ENCODE data around the gene CAPZB. TPM values are rescaled to one million over a fixed set of nuclear protein-coding genes. Genes with fewer than 3 reads are reported as not detected.

CAPZB gene
- total and polyA plus RNA-seq, 2 of the 4 experiments (the other 2 are of a cell fraction), result 216 to 304 TPM

DNA sequence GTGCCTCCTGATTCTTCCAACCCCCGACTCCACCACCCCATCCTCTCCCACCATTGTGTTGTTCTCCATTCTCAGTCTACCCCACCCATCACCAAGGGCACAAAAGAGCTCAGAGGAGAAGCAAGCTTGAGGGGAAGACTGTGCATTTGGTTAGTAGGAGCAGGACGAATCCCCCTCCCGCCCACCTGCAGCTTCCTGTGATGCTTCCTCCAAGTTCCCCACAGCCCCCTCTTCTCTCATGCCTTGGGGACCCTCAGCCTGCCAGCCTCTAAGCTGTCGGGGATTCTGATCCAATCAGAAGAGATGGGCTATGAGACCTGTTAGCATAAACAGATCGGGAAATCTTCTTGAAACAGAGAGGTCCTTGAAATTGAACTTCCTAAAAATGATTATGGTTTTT is 22.2 kb upstream of the CAPZB start:
- H3K23ac ChIP-seq (ENCODE audit: low read depth, low read length), result no peak overlapping the region
- no peaks in the 10 kb centered on the region for H3K9me3 ChIP-seq (ENCODE audit: control insufficient read depth, insufficient read depth, low read length)
- no peak overlapping the region for H3K27ac ChIP-seq (ENCODE audit: insufficient read depth, low read length)
- H3K4me3 ChIP-seq (ENCODE audit: insufficient read depth, low read depth, low read length), result no peak overlapping the region
- H4K5ac ChIP-seq (ENCODE audit: low read depth, low read length), result no peak overlapping the region
- ATAC-seq (ENCODE audit: low read depth) (no peak), DNase-seq (no peak)
- TF ChIP-seq CHD1 (IDR thresholded peaks at IDR 0.05; ENCODE audit: low read depth, low read length), result no peak
- TF ChIP-seq, protein P1, sequence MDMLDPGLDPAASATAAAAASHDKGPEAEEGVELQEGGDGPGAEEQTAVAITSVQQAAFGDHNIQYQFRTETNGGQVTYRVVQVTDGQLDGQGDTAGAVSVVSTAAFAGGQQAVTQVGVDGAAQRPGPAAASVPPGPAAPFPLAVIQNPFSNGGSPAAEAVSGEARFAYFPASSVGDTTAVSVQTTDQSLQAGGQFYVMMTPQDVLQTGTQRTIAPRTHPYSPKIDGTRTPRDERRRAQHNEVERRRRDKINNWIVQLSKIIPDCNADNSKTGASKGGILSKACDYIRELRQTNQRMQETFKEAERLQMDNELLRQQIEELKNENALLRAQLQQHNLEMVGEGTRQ (IDR thresholded peaks at IDR 0.05; ENCODE audit: low read depth, low read length), result no peak
- no peak for TF ChIP-seq MXI1 (IDR thresholded peaks at IDR 0.05; ENCODE audit: borderline replicate concordance, low read depth, low read length)
- TF ChIP-seq MAZ (IDR thresholded peaks at IDR 0.05; ENCODE audit: borderline replicate concordance, low read depth, low read length), result no peak
- TF ChIP-seq CEBPB (IDR thresholded peaks at IDR 0.05; ENCODE audit: low read depth, low read length), result no peak
- TF ChIP-seq RCOR1 (IDR thresholded peaks at IDR 0.05; ENCODE audit: insufficient replicate concordance, low read length), result no peak
- no peak for TF ChIP-seq SMC3 (IDR thresholded peaks at IDR 0.05; ENCODE audit: low read depth, low read length)
- BruUV-seq (replicated peaks), result no TSS peak
- in situ Hi-C loops (cut with MboI; ENCODE audit: low sequenced_read_pairs), result no loop called here
- H3K14ac ChIP-seq (replicated peaks; ENCODE audit: low read depth, low read length), result no peak overlapping the region
- ChIA-PET POLR2A (ENCODE audit: unreplicated experiment) (no interaction called here), CTCF (no interaction called here)
- no peak overlapping the region for H4K8ac ChIP-seq (ENCODE audit: low read depth in 2 of 2, low read length in 2 of 2)
- dilution Hi-C loops (cut with HindIII; ENCODE audit: low sequenced_read_pairs, unreplicated experiment), result no loop called here
- H2BK20ac ChIP-seq (ENCODE audit: low read depth, low read length), result no peak overlapping the region
- H3K9me1 ChIP-seq (ENCODE audit: insufficient read depth, low read length), result peaks cover 8% of the 10 kb centered on the region
- H3K36me3 ChIP-seq (ENCODE audit: control insufficient read depth, insufficient read depth, low read length), result no peaks in the 10 kb centered on the region
- H3K4me2 ChIP-seq (ENCODE audit: low read depth, low read length), result no peak overlapping the region
- no peak overlapping the region for H3K9ac ChIP-seq (ENCODE audit: low read depth, low read length)
- H2BK120ac ChIP-seq (ENCODE audit: low read depth, low read length), result no peak overlapping the region
- intact Hi-C loops (cut with micrococcal nuclease), result no loop called here
- peak overlapping the region; percentile 40; the same call in 1 of the 2 replicates for H3K4ac ChIP-seq (ENCODE audit: low read depth, low read length)
- no peak overlapping the region for H2BK5ac ChIP-seq (ENCODE audit: low read depth, low read length, poor library complexity, severe bottlenecking)
- peak overlapping the region; percentile 31; the same call in 1 of the 3 replicates for H2BK15ac ChIP-seq (ENCODE audit: low read depth, low read length)
- H2AK9ac ChIP-seq (replicated peaks; ENCODE audit: low read depth, low read length, poor library complexity), result no peak overlapping the region
- no peak overlapping the region for H3K56ac ChIP-seq (ENCODE audit: extremely low read depth, insufficient read depth, low read length)
- WGBS, 2 experiments (ENCODE audit: extremely low coverage in 2 of 2, insufficient read length in 1 of 2), result no CpG with 5 or more reads among the region's 5 CpGs
- no peak overlapping the region for H2AFZ ChIP-seq (replicated peaks; ENCODE audit: low read length, poor library complexity)
- H3K4me1 ChIP-seq (ENCODE audit: control insufficient read depth, insufficient read depth, low read length), result peaks cover 9% of the 10 kb centered on the region
- H4K20me1 ChIP-seq (ENCODE audit: insufficient read depth, low read length), result peaks cover 9% of the 10 kb centered on the region; the same call in 1 of the 2 replicates
- no peak overlapping the region for H3K18ac ChIP-seq (ENCODE audit: low read depth, low read length)
- no peaks in the 10 kb centered on the region for H3K79me1 ChIP-seq (ENCODE audit: low read depth in 1 of 2, low read length in 2 of 2)
- H3K27me3 ChIP-seq (ENCODE audit: control insufficient read depth, insufficient read depth, low read length), result no peaks in the 10 kb centered on the region
- H4K91ac ChIP-seq (ENCODE audit: insufficient read depth, low read depth, low read length), result no peak overlapping the region
- H2AK5ac ChIP-seq (ENCODE audit: low read depth, low read length), result 0 out of 2 replicates have a peak overlapping the region, but pooled peaks have one; percentile 24
